ENCODE results near the gene UBASH3B.

DNA sequence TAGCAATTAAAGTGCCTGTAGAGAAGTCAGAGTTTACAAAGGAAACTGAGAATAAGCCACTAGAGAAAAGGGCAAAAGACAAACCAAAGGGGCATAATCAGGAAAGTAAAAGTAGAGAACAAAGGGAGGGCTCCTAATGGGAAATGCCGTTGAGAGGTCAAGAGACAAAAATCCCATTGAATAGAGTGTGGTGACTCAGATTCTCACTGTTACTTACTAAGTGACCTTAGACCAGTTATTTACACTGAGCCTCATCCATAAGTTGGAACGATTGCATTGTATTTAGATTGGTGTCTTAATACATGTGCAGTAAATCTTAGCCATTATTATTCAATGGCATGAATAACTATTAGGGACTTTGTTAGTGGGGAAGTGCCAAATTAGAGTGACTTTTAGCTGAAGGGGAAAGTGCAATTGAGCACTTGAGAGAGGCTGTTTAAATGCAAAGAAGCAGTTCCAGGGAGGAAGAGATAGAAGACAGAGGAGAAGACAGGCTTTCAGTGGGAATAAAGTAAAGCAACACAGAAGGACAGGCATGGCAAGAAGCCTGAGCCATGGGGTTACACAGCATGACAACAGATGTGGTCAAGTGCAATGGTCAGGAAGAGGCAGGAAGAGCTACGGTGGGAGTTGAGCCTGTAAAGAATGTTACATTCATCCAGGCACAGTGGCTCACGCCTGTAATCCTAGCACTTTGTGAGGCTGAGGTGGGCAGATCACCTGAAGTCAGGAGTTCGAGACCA is 82.6 kb downstream of the UBASH3B start:
- TF ChIP-seq, protein P1, sequence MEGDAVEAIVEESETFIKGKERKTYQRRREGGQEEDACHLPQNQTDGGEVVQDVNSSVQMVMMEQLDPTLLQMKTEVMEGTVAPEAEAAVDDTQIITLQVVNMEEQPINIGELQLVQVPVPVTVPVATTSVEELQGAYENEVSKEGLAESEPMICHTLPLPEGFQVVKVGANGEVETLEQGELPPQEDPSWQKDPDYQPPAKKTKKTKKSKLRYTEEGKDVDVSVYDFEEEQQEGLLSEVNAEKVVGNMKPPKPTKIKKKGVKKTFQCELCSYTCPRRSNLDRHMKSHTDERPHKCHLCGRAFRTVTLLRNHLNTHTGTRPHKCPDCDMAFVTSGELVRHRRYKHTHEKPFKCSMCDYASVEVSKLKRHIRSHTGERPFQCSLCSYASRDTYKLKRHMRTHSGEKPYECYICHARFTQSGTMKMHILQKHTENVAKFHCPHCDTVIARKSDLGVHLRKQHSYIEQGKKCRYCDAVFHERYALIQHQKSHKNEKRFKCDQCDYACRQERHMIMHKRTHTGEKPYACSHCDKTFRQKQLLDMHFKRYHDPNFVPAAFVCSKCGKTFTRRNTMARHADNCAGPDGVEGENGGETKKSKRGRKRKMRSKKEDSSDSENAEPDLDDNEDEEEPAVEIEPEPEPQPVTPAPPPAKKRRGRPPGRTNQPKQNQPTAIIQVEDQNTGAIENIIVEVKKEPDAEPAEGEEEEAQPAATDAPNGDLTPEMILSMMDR (conservative IDR thresholded peaks at IDR 0.05; ENCODE audit: low read length): no peak
- TF ChIP-seq EZH2phosphoT487 (IDR thresholded peaks at IDR 0.05; ENCODE audit: borderline replicate concordance): no peak
